Thyroid gland (tissue), 4 donors: ENCODE results near the gene TMEM144.

Experiments
- POLR2A ChIP-seq, 2 donors: fragments of 450-650 bp; IDR thresholded peaks; one replicate each; pipeline ENCODE4 v1.6.1; 2017; ENCODE audit warnings: antibody characterized with exemption in 2 of 2, mild to moderate bottlenecking in 2 of 2, moderate library complexity in 1 of 2
- TF ChIP-seq, protein P1 (sequence below), 6 experiments: fragments of 200-600 bp in 3 of 6; fragments of 450-650 bp in 3 of 6; sonication (generic) in 3 of 6; IDR thresholded peaks; one replicate each; pipeline ENCODE4 v1.5.1; 2016 to 2019; ENCODE audit warnings: antibody characterized with exemption in 6 of 6, mild to moderate bottlenecking in 2 of 6, inconsistent platforms in 1 of 6, moderate library complexity in 1 of 6

DNA sequence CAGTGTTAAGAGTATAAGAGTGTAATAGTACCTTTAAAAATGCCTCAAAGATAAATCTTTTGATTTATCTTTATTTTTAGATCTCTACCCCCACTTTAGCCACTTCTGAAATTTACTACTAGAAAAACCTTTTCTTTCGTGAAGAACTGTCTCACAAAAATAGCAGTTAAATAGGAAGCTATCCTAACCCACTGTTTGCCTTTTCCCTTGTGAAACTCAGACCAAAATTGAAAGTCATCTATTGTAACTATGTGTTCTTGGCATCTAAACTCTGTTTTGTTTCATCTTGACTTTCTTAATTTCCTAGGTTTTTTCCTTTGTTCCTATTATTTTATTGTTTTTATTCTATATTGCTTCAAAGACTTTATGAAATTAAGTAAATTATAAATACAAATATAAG is 7.8 kb upstream of the TMEM144 start:
- TF ChIP-seq POLR2A (IDR thresholded peaks at IDR 0.05) = no peak
- TF ChIP-seq, protein P1, sequence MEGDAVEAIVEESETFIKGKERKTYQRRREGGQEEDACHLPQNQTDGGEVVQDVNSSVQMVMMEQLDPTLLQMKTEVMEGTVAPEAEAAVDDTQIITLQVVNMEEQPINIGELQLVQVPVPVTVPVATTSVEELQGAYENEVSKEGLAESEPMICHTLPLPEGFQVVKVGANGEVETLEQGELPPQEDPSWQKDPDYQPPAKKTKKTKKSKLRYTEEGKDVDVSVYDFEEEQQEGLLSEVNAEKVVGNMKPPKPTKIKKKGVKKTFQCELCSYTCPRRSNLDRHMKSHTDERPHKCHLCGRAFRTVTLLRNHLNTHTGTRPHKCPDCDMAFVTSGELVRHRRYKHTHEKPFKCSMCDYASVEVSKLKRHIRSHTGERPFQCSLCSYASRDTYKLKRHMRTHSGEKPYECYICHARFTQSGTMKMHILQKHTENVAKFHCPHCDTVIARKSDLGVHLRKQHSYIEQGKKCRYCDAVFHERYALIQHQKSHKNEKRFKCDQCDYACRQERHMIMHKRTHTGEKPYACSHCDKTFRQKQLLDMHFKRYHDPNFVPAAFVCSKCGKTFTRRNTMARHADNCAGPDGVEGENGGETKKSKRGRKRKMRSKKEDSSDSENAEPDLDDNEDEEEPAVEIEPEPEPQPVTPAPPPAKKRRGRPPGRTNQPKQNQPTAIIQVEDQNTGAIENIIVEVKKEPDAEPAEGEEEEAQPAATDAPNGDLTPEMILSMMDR (IDR thresholded peaks at IDR 0.05) = no peak
